ENCODE data around the gene FIZ1. TPM values are rescaled to one million over a fixed set of nuclear protein-coding genes. Genes with fewer than 3 reads are reported as not detected.

Gene FIZ1
- total RNA-seq, 1 experiment from 2014 or later, result 10.0 TPM

DNA sequence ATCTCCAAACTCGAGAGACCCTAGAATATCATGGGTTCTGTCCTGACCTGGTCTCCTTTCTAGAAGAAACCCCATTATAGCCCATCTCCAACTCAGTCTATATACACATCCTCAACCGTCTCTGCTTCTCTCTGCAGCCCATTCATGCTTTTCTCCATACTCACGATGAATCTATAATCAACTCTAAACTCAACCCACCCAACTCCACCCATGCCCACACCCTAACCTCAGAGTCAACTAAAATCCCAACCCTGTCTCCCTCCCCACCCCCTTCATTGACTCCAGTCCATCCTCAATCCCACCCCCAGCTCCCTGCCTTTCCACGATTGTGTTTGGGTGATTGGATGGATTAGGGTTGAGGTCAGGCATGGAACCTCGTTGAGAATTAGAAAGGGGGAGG is 55.8 kb downstream of the FIZ1 start:
- DNase-seq (ENCODE audit: low read depth), result no peak

DNA sequence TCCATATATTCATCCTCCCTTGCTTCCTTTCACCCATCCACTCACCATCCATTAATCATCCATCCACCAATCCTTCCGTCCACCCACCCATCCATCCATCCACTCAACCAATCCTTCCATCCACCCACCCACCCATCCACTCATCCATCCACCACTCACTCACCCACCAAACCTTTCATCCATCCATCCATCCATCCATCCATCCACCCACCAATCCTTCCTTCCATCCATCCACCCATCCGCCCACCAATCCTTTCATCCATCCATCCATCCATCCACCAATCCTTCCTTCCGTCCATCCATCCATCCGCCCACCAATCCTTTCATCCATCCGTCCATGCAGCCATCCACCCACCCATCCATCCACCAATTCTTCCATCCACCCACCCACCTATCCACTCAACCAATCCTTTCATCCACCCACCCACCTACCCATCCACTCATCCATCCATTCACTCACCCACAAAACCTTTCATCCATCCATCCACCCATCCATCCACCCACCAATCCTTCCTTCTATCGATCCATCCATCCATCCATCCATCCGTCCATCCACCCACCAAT is 56.9 kb downstream of the FIZ1 start:
- no peak for DNase-seq (ENCODE audit: low read depth)

Other genes with a start within 250 kb of the FIZ1 start
- not detected in 2 replicates for gene COX6B2, start 244.8 kb downstream of the FIZ1 start, total RNA-seq (2014; rRNA removed; shearing (Covaris generic))
- gene GARIN5B, start 236.3 kb downstream of the FIZ1 start, total RNA-seq (2014; rRNA removed; shearing (Covaris generic)), result not detected in 2 replicates
- gene IL11, start 229.1 kb downstream of the FIZ1 start, total RNA-seq (2014; rRNA removed; shearing (Covaris generic)), result 52.7 and 56.0 TPM in 2 replicates
- gene TMEM190, start 222.7 kb downstream of the FIZ1 start, total RNA-seq (2014; rRNA removed; shearing (Covaris generic)), result not detected in 2 replicates
- gene TMEM238, start 215.2 kb downstream of the FIZ1 start, total RNA-seq (2014; rRNA removed; shearing (Covaris generic)), result 1.1 and 1.3 TPM in 2 replicates
- 733 and 1,703 TPM in 2 replicates for gene RPL28, start 213.6 kb downstream of the FIZ1 start, total RNA-seq (2014; rRNA removed; shearing (Covaris generic))
- 646 and 1,047 TPM in 2 replicates for gene UBE2S, start 191.7 kb downstream of the FIZ1 start, total RNA-seq (2014; rRNA removed; shearing (Covaris generic))
- not detected in 2 replicates for gene SHISA7, start 156.2 kb downstream of the FIZ1 start, total RNA-seq (2014; rRNA removed; shearing (Covaris generic))
- gene ISOC2, start 137.9 kb downstream of the FIZ1 start, total RNA-seq (2014; rRNA removed; shearing (Covaris generic)), result 82.1 and 89.8 TPM in 2 replicates
- gene C19orf85, start 134.8 kb downstream of the FIZ1 start, total RNA-seq (2014; rRNA removed; shearing (Covaris generic)), result 0.10 TPM in 1 of 2 replicates, not detected in the other
- 2.4 and 4.6 TPM in 2 replicates for gene ZNF628, start 122.9 kb downstream of the FIZ1 start, total RNA-seq (2014; rRNA removed; shearing (Covaris generic))
- gene NAT14, start 114.3 kb downstream of the FIZ1 start, total RNA-seq (2014; rRNA removed; shearing (Covaris generic)), result 27.4 and 31.7 TPM in 2 replicates
- 0.05 and 0.07 TPM in 2 replicates for gene SSC5D, start 111.1 kb downstream of the FIZ1 start, total RNA-seq (2014; rRNA removed; shearing (Covaris generic))
- not detected in 2 replicates for gene SBK2, start 62.4 kb downstream of the FIZ1 start, total RNA-seq (2014; rRNA removed; shearing (Covaris generic))
- not detected in 2 replicates for gene SBK3, start 54.0 kb downstream of the FIZ1 start, total RNA-seq (2014; rRNA removed; shearing (Covaris generic))
- 8.2 and 8.3 TPM in 2 replicates for gene ZNF579, start 18.7 kb downstream of the FIZ1 start, total RNA-seq (2014; rRNA removed; shearing (Covaris generic))
- 18.8 and 26.2 TPM in 2 replicates for gene ZNF524, start 771 bp upstream of the FIZ1 start, total RNA-seq (2014; rRNA removed; shearing (Covaris generic))
- 2.2 and 3.8 TPM in 2 replicates for gene ZNF865, start 6.1 kb upstream of the FIZ1 start, total RNA-seq (2014; rRNA removed; shearing (Covaris generic))
- gene ZNF784, start 25.0 kb upstream of the FIZ1 start, total RNA-seq (2014; rRNA removed; shearing (Covaris generic)), result 4.1 and 6.1 TPM in 2 replicates
- gene ZNF580, start 41.5 kb upstream of the FIZ1 start, total RNA-seq (2014; rRNA removed; shearing (Covaris generic)), result 16.5 and 55.3 TPM in 2 replicates
- 23.7 and 29.5 TPM in 2 replicates for gene ZNF581, start 44.1 kb upstream of the FIZ1 start, total RNA-seq (2014; rRNA removed; shearing (Covaris generic))
- gene CCDC106, start 48.7 kb upstream of the FIZ1 start, total RNA-seq (2014; rRNA removed; shearing (Covaris generic)), result 14.0 and 17.6 TPM in 2 replicates
- 334 and 352 TPM in 2 replicates for gene U2AF2, start 55.5 kb upstream of the FIZ1 start, total RNA-seq (2014; rRNA removed; shearing (Covaris generic))
- 97.4 and 122 TPM in 2 replicates for gene EPN1, start 75.7 kb upstream of the FIZ1 start, total RNA-seq (2014; rRNA removed; shearing (Covaris generic))
- gene NLRP9, start 138.9 kb upstream of the FIZ1 start, total RNA-seq (2014; rRNA removed; shearing (Covaris generic)), result not detected in 2 replicates
- 0.13 and 0.18 TPM in 2 replicates for gene RFPL4A, start 159.6 kb upstream of the FIZ1 start, total RNA-seq (2014; rRNA removed; shearing (Covaris generic))
- not detected in 2 replicates for gene RFPL4AL1, start 169.6 kb upstream of the FIZ1 start, total RNA-seq (2014; rRNA removed; shearing (Covaris generic))
- 0.03 and 0.13 TPM in 2 replicates for gene NLRP11, start 232.5 kb upstream of the FIZ1 start, total RNA-seq (2014; rRNA removed; shearing (Covaris generic))
- not detected in 2 replicates for gene NLRP4, start 237.0 kb upstream of the FIZ1 start, total RNA-seq (2014; rRNA removed; shearing (Covaris generic))